Endothelial cell of umbilical vein (primary cell): Measurements from ENCODE around the gene REPS2.

Experiments used
- EZH2 ChIP-seq: IDR thresholded peaks from 2 replicates; pipeline ENCODE4 v1.6.1; 2012; ENCODE audit warnings: borderline replicate concordance, low read depth, mild to moderate bottlenecking, moderate library complexity, low read length, inconsistent platforms; ENCODE audit not compliant: severe bottlenecking
- FOS ChIP-seq: IDR thresholded peaks from 2 replicates; pipeline ENCODE4 v1.6.1; 2011; ENCODE audit warnings: mild to moderate bottlenecking, low read length, moderate library complexity, borderline replicate concordance; ENCODE audit not compliant: insufficient read depth
- GATA2 ChIP-seq: IDR thresholded peaks from 2 replicates; pipeline ENCODE4 v1.7.0; 2011; ENCODE audit warnings: low read depth, mild to moderate bottlenecking, moderate library complexity, mixed read lengths, low read length; ENCODE audit not compliant: insufficient read length, insufficient read depth
- JUN ChIP-seq: IDR thresholded peaks from 2 replicates; pipeline ENCODE4 v1.6.1; 2011; ENCODE audit warnings: borderline replicate concordance, low read depth; ENCODE audit not compliant: insufficient read length, insufficient read depth
- MYC ChIP-seq: IDR thresholded peaks from one replicate; pipeline ENCODE4 v1.6.1; 2011; ENCODE audit warnings: mild to moderate bottlenecking, low read depth, low read length
- POLR2A ChIP-seq: IDR thresholded peaks from 2 replicates; pipeline ENCODE4 v1.6.1; 2012; ENCODE audit warnings: low read depth, mild to moderate bottlenecking, control low read depth, low read length
- POLR2AphosphoS5 ChIP-seq: IDR thresholded peaks from 2 replicates; pipeline ENCODE4 v1.6.1; 2012; ENCODE audit warnings: low read depth, mild to moderate bottlenecking, control low read depth, low read length, moderate library complexity; ENCODE audit not compliant: insufficient read depth
- TF ChIP-seq, protein P1 (sequence below), 2 donors: IDR thresholded peaks; 1 replicate in 1 of 2; 2 replicates in 1 of 2; pipeline ENCODE4 v1.5.1; 2011; ENCODE audit warnings: low read length in 2 of 2, mild to moderate bottlenecking in 2 of 2, moderate library complexity in 2 of 2, control low read depth in 1 of 2, inconsistent platforms in 1 of 2, low read depth in 1 of 2; ENCODE audit not compliant: insufficient read depth in 1 of 2; ENCODE audit errors: extremely low read depth in 1 of 2
- TF ChIP-seq, protein P2 (sequence below): IDR thresholded peaks from 2 replicates; pipeline ENCODE4 v1.6.1; 2011; ENCODE audit not compliant: insufficient read depth, insufficient read length

DNA sequence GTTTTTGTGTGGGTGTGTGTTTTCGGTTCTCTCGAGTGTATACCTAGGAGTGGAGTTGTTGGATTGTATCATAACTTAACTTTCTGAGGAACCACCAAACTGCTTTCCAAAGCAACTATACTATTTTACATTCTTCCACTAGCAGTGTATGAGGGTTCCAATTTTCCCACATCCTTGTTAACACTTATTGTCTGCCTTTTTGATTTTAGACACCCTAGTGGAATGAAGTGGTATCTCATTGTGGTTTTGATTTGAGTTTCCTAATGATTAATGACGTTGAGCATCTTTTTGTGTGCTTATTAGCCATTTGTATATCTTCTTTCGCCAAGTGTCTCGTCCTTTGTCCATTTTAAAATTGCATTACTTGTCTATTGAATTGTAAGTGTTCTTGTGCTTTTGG, 118.6 kb downstream of the REPS2 start:
- TF ChIP-seq, protein P1, sequence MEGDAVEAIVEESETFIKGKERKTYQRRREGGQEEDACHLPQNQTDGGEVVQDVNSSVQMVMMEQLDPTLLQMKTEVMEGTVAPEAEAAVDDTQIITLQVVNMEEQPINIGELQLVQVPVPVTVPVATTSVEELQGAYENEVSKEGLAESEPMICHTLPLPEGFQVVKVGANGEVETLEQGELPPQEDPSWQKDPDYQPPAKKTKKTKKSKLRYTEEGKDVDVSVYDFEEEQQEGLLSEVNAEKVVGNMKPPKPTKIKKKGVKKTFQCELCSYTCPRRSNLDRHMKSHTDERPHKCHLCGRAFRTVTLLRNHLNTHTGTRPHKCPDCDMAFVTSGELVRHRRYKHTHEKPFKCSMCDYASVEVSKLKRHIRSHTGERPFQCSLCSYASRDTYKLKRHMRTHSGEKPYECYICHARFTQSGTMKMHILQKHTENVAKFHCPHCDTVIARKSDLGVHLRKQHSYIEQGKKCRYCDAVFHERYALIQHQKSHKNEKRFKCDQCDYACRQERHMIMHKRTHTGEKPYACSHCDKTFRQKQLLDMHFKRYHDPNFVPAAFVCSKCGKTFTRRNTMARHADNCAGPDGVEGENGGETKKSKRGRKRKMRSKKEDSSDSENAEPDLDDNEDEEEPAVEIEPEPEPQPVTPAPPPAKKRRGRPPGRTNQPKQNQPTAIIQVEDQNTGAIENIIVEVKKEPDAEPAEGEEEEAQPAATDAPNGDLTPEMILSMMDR (IDR thresholded peaks at IDR 0.05; ENCODE audit: extremely low read depth in 1 of 2, insufficient read depth in 1 of 2, low read depth in 1 of 2, low read length in 2 of 2), result no peak
- TF ChIP-seq POLR2A (no peak), JUN (no peak), POLR2AphosphoS5 (no peak), MYC (no peak), EZH2 (no peak), FOS (no peak), GATA2 (no peak)
- TF ChIP-seq, protein P2, sequence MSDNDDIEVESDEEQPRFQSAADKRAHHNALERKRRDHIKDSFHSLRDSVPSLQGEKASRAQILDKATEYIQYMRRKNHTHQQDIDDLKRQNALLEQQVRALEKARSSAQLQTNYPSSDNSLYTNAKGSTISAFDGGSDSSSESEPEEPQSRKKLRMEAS, result no peak
